K562 (cell line): ENCODE results near the gene CIAO2B. TPM values are rescaled to one million over a fixed set of nuclear protein-coding genes. Genes with fewer than 3 reads are reported as not detected.

Experiments
- ATAC-seq: fragments of 200-7000 bp; cut with Tn5 transposase; 3 replicates; pipeline ENCODE4 v1.9.1; 2020; ENCODE audit warnings: moderate library complexity
- BruUV-seq: library from RNA; stranded (reverse); fragments of 400-500 nt; replicated peaks from 2 replicates; lab custom pipeline; 2021; lab: Mats Ljungman, UMichigan
- CTCF ChIA-PET: fragments of 300-600 bp; formaldehyde crosslinking; extraction: SDS; loops from one replicate; lab custom pipeline; 2021; ENCODE audit warnings: low intra/inter-chr PET ratio; lab: Yijun Ruan, JAX
- POLR2A ChIA-PET: fragments of 300-600, 350-650 bp; sonication (Branson Sonifier 250); formaldehyde crosslinking; extraction: SDS; loops from one replicate; lab custom pipeline; 2021; ENCODE audit warnings: antibody characterized with exemption, inconsistent platforms; lab: Yijun Ruan, JAX
- DNase-seq, 4 experiments: peaks; one replicate each; pipeline versions ENCODE4 v3.0.0 to v3.0.0-alpha.2; 2011 to 2018; ENCODE audit warnings: low spot score in 3 of 4, mixed read lengths in 3 of 4; ENCODE audit errors: extremely low read depth in 1 of 4
- FAIRE-seq: peaks from 2 replicates; lab custom pipeline; 2011; peaks lifted over from hg19 to GRCh38; lab: Jason Lieb, UNC
- H2AFZ ChIP-seq: 2 replicates; pipeline ENCODE4 v1.6.0; 2011; ENCODE audit warnings: low read depth, low read length, control low read depth, inconsistent platforms
- H3K27ac ChIP-seq: fragments of 200-600 bp; 3 replicates; pipeline ENCODE4 v1.8.0; 2011; ENCODE audit warnings: low read depth, mild to moderate bottlenecking, control low read depth, inconsistent platforms, low read length, moderate library complexity, mixed read lengths; ENCODE audit errors: extremely low read depth
- H3K27me3 ChIP-seq, 2 experiments: fragments of 300-600 bp in 1 of 2; 2 replicates in 1 of 2; 3 replicates in 1 of 2; pipeline versions ENCODE4 v1.6.0 to v1.8.0; 2011; ENCODE audit warnings: inconsistent platforms in 2 of 2, low read length in 2 of 2, mild to moderate bottlenecking in 1 of 2, mixed read lengths in 1 of 2, moderate library complexity in 1 of 2; ENCODE audit not compliant: control insufficient read depth in 2 of 2, insufficient read depth in 2 of 2
- H3K36me3 ChIP-seq: fragments of 300-600 bp; 3 replicates; pipeline ENCODE4 v1.8.0; 2011; ENCODE audit warnings: mild to moderate bottlenecking, low read length, inconsistent platforms; ENCODE audit not compliant: control insufficient read depth, insufficient read depth
- H3K4me1 ChIP-seq, 2 experiments: fragments of 200-600 bp in 1 of 2; replicated peaks in 1 of 2; 2 replicates in 1 of 2; 3 replicates in 1 of 2; pipeline versions ENCODE4 v1.5.1 to v1.8.0; 2011; ENCODE audit warnings: inconsistent platforms in 2 of 2, low read length in 2 of 2, mild to moderate bottlenecking in 1 of 2, mixed read lengths in 1 of 2, moderate library complexity in 1 of 2; ENCODE audit not compliant: control insufficient read depth in 2 of 2, insufficient read depth in 2 of 2
- H3K4me2 ChIP-seq: 2 replicates; pipeline ENCODE4 v1.6.1; 2011; ENCODE audit warnings: low read length, control low read depth, inconsistent platforms, mixed read lengths; ENCODE audit not compliant: insufficient read depth
- H3K4me3 ChIP-seq: fragments of 200-600 bp; sonication (generic), shearing (Covaris generic); 2 replicates; pipeline ENCODE4 v1.5.1; 2016; ENCODE audit warnings: control low read depth, inconsistent platforms
- H3K79me2 ChIP-seq: fragments of 200-600 bp; 3 replicates; pipeline ENCODE4 v1.8.0; 2011; ENCODE audit warnings: low read length, inconsistent platforms; ENCODE audit not compliant: control insufficient read depth, insufficient read depth
- H3K9ac ChIP-seq, 2 experiments: 2 replicates each; pipeline versions ENCODE4 v1.6.0 to v1.6.1; 2011; ENCODE audit warnings: low read depth in 2 of 2, low read length in 2 of 2, control low read depth in 1 of 2, inconsistent platforms in 1 of 2, mild to moderate bottlenecking in 1 of 2, mixed read lengths in 1 of 2; ENCODE audit not compliant: insufficient read depth in 1 of 2
- H3K9me1 ChIP-seq: one replicate; pipeline ENCODE4 v1.6.0; 2011; ENCODE audit warnings: inconsistent platforms, mild to moderate bottlenecking, low read length, moderate library complexity; ENCODE audit not compliant: control insufficient read depth, insufficient read depth
- H3K9me3 ChIP-seq: replicated peaks from 2 replicates; pipeline ENCODE4 v1.5.1; 2011; ENCODE audit warnings: low read depth, low read length, inconsistent platforms; ENCODE audit not compliant: control insufficient read depth, insufficient read depth
- H4K20me1 ChIP-seq: replicated peaks from 2 replicates; pipeline ENCODE4 v1.6.1; 2011; ENCODE audit warnings: low read length, inconsistent platforms, mixed read lengths; ENCODE audit not compliant: control insufficient read depth, insufficient read depth
- HDGF ChIP-seq: fragments of 450-650 bp; IDR thresholded peaks from 2 replicates; pipeline ENCODE4 v1.6.1; 2016
- IRF2 ChIP-seq: sonication (generic); formaldehyde crosslinking; IDR thresholded peaks from 2 replicates; pipeline ENCODE4 v1.8.1; 2022; ENCODE audit warnings: mild to moderate bottlenecking, missing genetic modification reagents
- KLF13 ChIP-seq: fragments of 450-650 bp; IDR thresholded peaks from 2 replicates; pipeline ENCODE4 v1.6.1; 2016; ENCODE audit warnings: missing genetic modification characterization, low read depth, mild to moderate bottlenecking, missing compliant biosample characterization, moderate library complexity, borderline replicate concordance
- MCM2 ChIP-seq: fragments of 450-650 bp; IDR thresholded peaks from 2 replicates; pipeline ENCODE4 v1.6.1; 2017; ENCODE audit warnings: low read depth, mild to moderate bottlenecking
- NCOA4 ChIP-seq: fragments of 450-650 bp; IDR thresholded peaks from 2 replicates; pipeline ENCODE4 v1.6.1; 2018; ENCODE audit warnings: mild to moderate bottlenecking; ENCODE audit not compliant: partially characterized antibody
- NFE2L1 ChIP-seq: fragments of 450-650 bp; IDR thresholded peaks from 2 replicates; pipeline ENCODE4 v1.6.1; 2016; ENCODE audit warnings: missing genetic modification characterization, low read depth, mild to moderate bottlenecking, missing compliant biosample characterization, moderate library complexity, borderline replicate concordance
- PHB2 ChIP-seq: fragments of 450-650 bp; IDR thresholded peaks from 2 replicates; pipeline ENCODE4 v1.6.1; 2017; ENCODE audit warnings: low read depth
- PYGO2 ChIP-seq: fragments of 450-650 bp; IDR thresholded peaks from 2 replicates; pipeline ENCODE4 v1.6.1; 2016; ENCODE audit warnings: mild to moderate bottlenecking, missing genetic modification characterization, moderate library complexity, missing compliant biosample characterization
- TAF7 ChIP-seq: fragments of 450-650 bp; IDR thresholded peaks from 2 replicates; pipeline ENCODE4 v1.6.1; 2016; ENCODE audit warnings: missing genetic modification characterization, missing compliant biosample characterization
- THRAP3 ChIP-seq: fragments of 450-650 bp; IDR thresholded peaks from 2 replicates; pipeline ENCODE4 v1.6.1; 2016; ENCODE audit warnings: mild to moderate bottlenecking, inconsistent platforms, borderline replicate concordance
- THRB ChIP-seq: fragments of 450-650 bp; formaldehyde crosslinking; conservative IDR thresholded peaks from 2 replicates; pipeline ENCODE4 v1.4.0; 2022; ENCODE audit warnings: mild to moderate bottlenecking, missing genetic modification characterization
- TOE1 ChIP-seq, 2 experiments: fragments of 450-650 bp in 1 of 2; sonication (generic) in 1 of 2; formaldehyde crosslinking in 1 of 2; IDR thresholded peaks; 2 replicates each; pipeline versions ENCODE4 v1.7.1 to v1.8.0; 2016 to 2022; ENCODE audit warnings: borderline replicate concordance in 2 of 2, mild to moderate bottlenecking in 2 of 2, antibody characterized with exemption in 1 of 2, inconsistent platforms in 1 of 2, low read depth in 1 of 2, missing genetic modification reagents in 1 of 2, moderate library complexity in 1 of 2
- ZBTB5 ChIP-seq: fragments of 450-650 bp; IDR thresholded peaks from 2 replicates; pipeline ENCODE4 v1.6.1; 2017; ENCODE audit warnings: antibody characterized with exemption
- ZKSCAN8 ChIP-seq: fragments of 200-800 bp; sonication (Bioruptor generic); IDR thresholded peaks from 2 replicates; pipeline ENCODE4 v1.6.1; 2016; ENCODE audit warnings: missing genetic modification characterization, missing compliant biosample characterization
- ZNF584 ChIP-seq: fragments of 200-800 bp; sonication (Bioruptor generic); IDR thresholded peaks from 2 replicates; pipeline ENCODE4 v1.6.1; 2016; ENCODE audit warnings: low read depth, mild to moderate bottlenecking, missing genetic modification characterization, missing compliant biosample characterization
- ZNF75A ChIP-seq: fragments of 450-650 bp; formaldehyde crosslinking; IDR thresholded peaks from 2 replicates; pipeline ENCODE4 v1.4.0; 2020; ENCODE audit warnings: mild to moderate bottlenecking
- WGBS: fragments of 100-300 bp; shearing (Covaris generic); methylation state at CpG from one replicate; pipeline ENCODE4 v1.1.6; 2016; ENCODE audit warnings: low coverage, mixed read lengths; ENCODE audit not compliant: insufficient coverage; ENCODE audit errors: missing lambda C conversion rate; 5-methylcytosine and 5-hydroxymethylcytosine counted together
- in situ Hi-C: fragments of 300-500 bp; cut with MboI; formaldehyde crosslinking; loops from 4 replicates; pipeline ENCODE4 v1.15.0; 2018; ENCODE audit warnings: inconsistent platforms, mixed read lengths
- intact Hi-C: fragments of 100-400 bp; cut with micrococcal nuclease; formaldehyde crosslinking; loops from 2 replicates; pipeline ENCODE4 v1.14.2; 2022
- polyA plus RNA-seq, 8 experiments: library from polyadenylated mRNA; depleted of rRNA in 4 of 8; stranded (reverse) in 5 of 8; unstranded in 3 of 8; fragments of >200 nt; fragmentation: Nextera tagmentation in 2 of 8; fragmentation: Illumina TruSeq in 1 of 8; extraction: Ambion mirVana in 2 of 8; extraction: Trizol in 1 of 8; gene quantifications; 2 replicates each; pipeline versions ENCODE4 v1.2.1 to v1.2.3, GENCODE V29; 2011 to 2014; ENCODE audit warnings: inconsistent platforms in 1 of 8, missing spikeins in 1 of 8
- total RNA-seq, 7 experiments: library from RNA; depleted of rRNA in 6 of 7; stranded (reverse); fragments of >200 nt in 6 of 7; fragmentation: Illumina TruSeq in 2 of 7; extraction: Trizol in 2 of 7; gene quantifications; 2 replicates each; pipeline versions ENCODE4 v1.2.1 to v1.2.3, GENCODE V29; 2011 to 2021; ENCODE audit warnings: low replicate concordance in 1 of 7
- TF ChIP-seq, protein P1 (sequence below): sonication (generic); formaldehyde crosslinking; IDR thresholded peaks from 2 replicates; pipeline ENCODE4 v1.8.1; 2022; ENCODE audit warnings: missing genetic modification reagents

The CIAO2B gene
- total and polyA plus RNA-seq, 9 of the 15 experiments (the other 6 are each of a cell fraction or from before 2014, with no cell fraction given) = 86.8 to 182 (median 113) TPM

- ChIA-PET CTCF (no interaction called here), POLR2A (interaction anchor here (0.5 to 1.5 kb wide), 11 partner anchors 11 to 1245 kb away, joined by 3 to 9 read pairs (median 3); partner anchors contain the start of gene CIAO2B)
- Histone ChIP-seq H3K9me1 (no peaks in the 10 kb centered on the region), H3K36me3 (no peaks in the 10 kb centered on the region), H3K9me3 (no peaks in the 10 kb centered on the region), H3K4me1 (peaks cover 30 to 56% of the 10 kb centered on the region in 2 experiments), H4K20me1 (no peaks in the 10 kb centered on the region), H3K27me3 (no peaks in the 10 kb centered on the region), H3K79me2 (no peaks in the 10 kb centered on the region), H3K4me3 (no peak overlapping the region), H3K27ac (peak overlapping the region; percentile 87), H3K9ac (peak overlapping the region; percentile 80 to 89), H2AFZ (peak overlapping the region; percentile 78), H3K4me2 (peak overlapping the region; percentile 77)
- no peak for FAIRE-seq
- no TSS peak for BruUV-seq
- ATAC-seq = peak; percentile 42
- in situ Hi-C loops = loop anchor here (5.0 kb wide), 1 partner anchor 33 kb away; the partner anchor contains the start of gene CIAO2B
- intact Hi-C loops = loop anchor here (5.0 kb wide), 2 partner anchors 48 to 118 kb away; no protein-coding TSS in a partner anchor
- WGBS = 64% methylated on average over 6 of the region's 6 CpGs
- peak in 1 of 4 experiments; percentile 32 for DNase-seq
- TF ChIP-seq NFE2L1 (tag) (0 out of 2 replicates have a peak, but pooled peaks have one; percentile 2), PHB2 (no peak), ZBTB5 (no peak), KLF13 (tag) (no peak), NCOA4 (no peak), ZNF75A (CRISPR knock-in tag) (0 out of 2 replicates have a peak, but pooled peaks have one; percentile 27), THRAP3 (no peak), IRF2 (CRISPR knock-in tag) (no peak), MCM2 (no peak), HDGF (peak; percentile 46), ZNF584 (CRISPR knock-in tag) (0 out of 2 replicates have a peak, but pooled peaks have one; percentile 65), PYGO2 (tag) (0 out of 2 replicates have a peak, but pooled peaks have one; percentile 6), THRB (CRISPR knock-in tag) (0 out of 2 replicates have a peak, but pooled peaks have one; percentile 11), TAF7 (tag) (peak; percentile 55; the same call in 1 of the 2 replicates), TOE1 (IDR thresholded peaks at IDR 0.05; ENCODE audit: borderline replicate concordance) (0 out of 2 replicates have a peak, but pooled peaks have one; percentile 11), TOE1 (CRISPR knock-in tag; IDR thresholded peaks at IDR 0.05; ENCODE audit: borderline replicate concordance, low read depth) (no peak), ZKSCAN8 (CRISPR knock-in tag) (peak; percentile 62; the same call in 1 of the 2 replicates)
- TF ChIP-seq, protein P1, sequence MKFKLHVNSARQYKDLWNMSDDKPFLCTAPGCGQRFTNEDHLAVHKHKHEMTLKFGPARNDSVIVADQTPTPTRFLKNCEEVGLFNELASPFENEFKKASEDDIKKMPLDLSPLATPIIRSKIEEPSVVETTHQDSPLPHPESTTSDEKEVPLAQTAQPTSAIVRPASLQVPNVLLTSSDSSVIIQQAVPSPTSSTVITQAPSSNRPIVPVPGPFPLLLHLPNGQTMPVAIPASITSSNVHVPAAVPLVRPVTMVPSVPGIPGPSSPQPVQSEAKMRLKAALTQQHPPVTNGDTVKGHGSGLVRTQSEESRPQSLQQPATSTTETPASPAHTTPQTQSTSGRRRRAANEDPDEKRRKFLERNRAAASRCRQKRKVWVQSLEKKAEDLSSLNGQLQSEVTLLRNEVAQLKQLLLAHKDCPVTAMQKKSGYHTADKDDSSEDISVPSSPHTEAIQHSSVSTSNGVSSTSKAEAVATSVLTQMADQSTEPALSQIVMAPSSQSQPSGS (CRISPR knock-in tag) = no peak
Measured at GRCh38 chr16:66899310-66899944, 34.8 kb downstream of the CIAO2B start.
